NCI-H510A treated with DMSO at 0.1 percent for 48 hours (cell line): ENCODE results near the gene CFAP299.

ENCODE experiments used
- DNase-seq: peaks from one replicate; lab custom pipeline; 2025; lab: John Stamatoyannopoulos, UW

The CFAP299 gene

DNA sequence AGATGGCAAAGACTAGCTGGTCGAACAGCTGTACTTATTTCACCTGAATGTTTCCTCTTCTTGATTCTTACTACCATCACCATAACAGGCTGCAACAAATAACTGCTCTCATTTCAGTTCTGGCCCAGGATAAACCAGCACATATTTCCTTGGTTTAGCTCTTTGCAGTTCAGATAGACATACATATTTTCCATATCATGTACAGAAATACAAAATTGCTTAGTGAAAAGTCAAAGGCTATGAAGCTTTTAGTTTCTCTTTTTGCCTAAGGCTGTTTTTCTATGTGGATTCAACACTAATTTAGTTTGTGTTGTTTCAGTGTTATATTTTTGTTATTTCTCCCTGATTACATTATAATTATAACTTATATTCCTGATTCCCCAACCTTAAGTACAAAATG, 591.4 kb downstream of the CFAP299 start:
- no peak for DNase-seq

DNA sequence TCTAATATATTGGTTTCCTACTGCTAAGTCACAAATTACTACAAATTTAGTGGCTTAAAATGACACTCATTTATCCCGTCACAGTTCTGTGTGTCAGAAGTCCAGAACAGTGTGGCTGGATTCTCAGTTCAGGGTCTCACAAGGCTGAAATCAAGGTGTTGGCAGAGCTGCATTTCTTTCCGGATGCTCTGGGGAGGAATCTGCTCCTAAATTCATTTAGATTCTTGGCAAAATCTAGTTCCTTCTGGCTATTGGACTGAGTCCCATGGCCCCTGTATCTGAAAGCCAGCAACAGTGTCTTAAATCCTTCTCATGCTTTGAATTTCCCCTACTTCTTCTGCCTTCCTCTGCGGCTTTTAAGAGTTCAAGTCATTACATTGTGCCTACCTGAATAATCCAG, 591.9 kb downstream of the CFAP299 start:
- DNase-seq: no peak

DNA sequence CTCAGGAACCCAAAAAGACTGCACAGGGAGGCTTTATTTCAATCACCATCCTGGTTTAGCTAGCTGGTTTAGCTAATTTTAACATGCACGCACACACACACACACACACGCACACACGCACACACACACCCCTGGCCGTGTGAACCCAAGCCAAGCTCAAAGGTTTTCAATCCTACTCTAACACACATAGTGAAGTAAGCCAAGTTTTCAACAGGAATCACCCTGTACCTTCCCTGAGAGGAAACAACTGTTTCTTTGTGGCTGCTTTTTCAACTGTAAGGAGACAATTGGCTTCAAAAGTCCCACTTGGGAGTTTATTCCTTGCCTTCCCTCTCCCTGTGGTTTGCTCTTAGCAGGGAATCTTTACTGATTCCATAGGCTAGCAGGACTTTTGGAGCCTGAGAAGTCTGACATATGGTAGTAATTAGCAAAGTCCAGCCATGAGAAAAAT, 596.1 kb downstream of the CFAP299 start:
- no peak for DNase-seq

DNA sequence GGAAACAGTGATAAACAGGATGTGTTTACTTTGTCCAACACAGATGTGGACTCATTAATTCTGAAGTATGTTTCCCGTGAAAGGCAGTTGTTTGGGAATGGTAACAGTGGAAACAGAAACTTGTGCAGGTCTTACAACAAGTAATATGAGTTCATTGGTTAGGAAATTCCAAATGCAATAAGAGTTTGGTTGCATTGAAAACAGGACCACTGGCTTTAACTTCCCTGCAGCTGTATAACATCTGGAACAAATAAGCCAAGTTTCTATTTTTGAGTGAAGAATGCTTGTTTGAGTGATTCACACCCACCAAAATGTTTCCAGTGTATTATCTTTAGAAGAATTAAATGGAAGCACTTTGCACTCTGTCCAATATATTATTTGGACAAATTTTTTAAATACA, 612.6 kb downstream of the CFAP299 start:
- no peak for DNase-seq

DNA sequence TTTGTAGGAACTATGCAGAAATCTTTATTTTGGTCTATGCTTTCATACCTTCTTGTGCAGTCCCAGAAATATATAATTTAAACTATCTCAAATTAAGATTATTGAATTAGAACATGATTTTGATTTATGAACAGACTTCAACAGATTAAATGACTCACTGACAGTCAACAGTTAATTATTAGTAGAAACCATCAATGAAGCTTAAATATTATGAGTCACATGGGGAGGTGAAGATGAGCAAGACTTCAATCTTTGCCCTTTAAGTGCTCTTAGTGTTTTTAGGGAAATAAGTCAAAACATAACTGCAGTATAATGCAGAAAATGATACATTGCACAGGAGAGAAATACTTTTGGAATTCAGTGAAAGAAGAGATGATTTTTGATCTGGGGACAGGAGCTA, 613.5 kb downstream of the CFAP299 start:
- no peak for DNase-seq

DNA sequence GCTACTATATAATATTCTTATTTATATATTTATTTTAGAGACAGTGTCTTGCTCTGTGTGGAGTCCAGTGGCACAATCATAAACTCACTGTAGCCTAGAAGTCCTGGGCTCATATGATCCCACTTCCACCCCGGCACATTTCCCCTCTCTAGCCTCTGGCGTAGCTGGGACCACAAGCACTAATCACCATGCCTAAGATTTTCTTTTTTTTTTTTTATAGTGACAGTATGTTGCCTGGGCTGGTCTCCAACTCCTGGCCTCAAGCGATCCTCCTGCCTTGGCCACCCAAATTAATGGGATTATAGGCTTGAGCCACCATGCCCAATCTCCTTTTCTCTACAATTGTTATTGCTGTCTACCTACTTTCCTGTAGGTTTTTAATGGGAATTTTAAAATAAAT, 620.9 kb downstream of the CFAP299 start:
- no peak for DNase-seq

DNA sequence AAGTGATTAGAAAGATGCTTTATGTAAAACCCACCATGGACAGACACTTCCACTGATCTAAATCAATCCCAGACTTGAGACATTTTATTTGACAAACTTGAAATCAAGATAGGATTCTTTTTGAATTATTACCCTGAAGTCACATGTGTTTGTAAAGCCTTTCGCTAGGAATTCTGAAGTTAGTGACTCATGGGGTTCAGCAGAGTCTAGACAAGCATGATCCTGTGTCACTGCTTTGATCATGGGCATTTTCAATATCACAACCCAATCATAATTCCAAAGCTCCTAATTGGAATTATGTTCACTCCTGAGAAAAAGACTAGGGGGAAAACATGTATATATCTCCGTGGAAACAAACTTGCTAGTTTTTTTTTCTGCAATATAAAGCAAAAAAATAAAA, 627.5 kb downstream of the CFAP299 start:
- DNase-seq: no peak

DNA sequence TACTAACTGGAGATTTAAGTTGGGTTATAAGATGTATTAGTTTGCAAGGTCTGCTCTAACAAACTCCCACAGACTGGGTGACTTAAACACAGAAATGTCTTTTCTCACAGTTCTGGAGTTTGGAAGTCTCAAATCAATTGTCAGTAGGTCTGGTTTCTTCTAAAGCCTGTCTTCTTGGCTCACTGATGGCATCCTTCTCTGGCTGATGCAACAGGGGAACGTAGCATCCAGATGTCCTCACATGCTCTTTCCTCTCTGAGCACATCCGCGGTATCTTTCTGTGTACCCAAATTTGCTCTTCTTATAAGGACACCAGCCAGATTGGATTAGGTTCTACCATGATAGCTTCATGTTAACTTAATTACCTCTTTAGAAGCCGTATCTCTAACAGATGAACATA, 631.8 kb downstream of the CFAP299 start:
- DNase-seq: no peak

DNA sequence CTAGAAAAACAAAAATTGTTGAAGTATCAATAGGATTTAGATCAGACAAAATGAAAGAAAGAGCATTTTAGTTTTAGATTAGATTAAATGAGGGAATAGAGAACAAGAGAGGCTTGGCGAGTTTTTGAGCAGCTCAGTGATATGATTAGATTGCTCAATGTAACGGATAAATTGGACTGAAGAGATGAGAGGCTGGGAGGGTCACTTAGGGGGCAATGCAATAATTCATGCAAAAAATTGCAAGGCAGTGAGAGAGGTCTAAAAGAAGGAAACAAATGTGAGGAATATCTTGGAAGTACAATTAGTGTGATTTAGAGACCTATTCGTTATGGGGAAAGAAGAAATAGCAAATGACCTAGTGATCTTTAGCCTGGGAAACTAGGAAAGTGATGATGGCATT, 644.7 kb downstream of the CFAP299 start:
- no peak for DNase-seq

DNA sequence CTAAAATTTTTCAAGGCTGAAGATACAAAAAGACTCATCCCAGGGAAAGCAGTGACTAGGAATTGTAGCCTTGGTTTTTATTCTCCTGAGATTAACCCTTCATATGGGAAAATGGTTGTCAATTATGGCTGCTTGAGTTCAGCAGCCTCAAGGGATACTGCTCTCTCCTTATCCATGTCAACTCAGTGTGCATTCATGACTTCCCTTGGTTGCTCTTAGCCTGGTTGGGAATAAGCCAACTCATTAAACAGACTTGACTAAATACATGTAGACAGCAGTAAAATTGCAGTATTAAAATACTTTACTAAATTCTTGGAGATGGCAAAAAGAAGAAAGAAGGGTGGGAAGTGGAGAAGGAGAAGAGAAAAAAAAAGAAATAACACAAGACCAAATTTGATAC, 650.5 kb downstream of the CFAP299 start:
- no peak for DNase-seq

DNA sequence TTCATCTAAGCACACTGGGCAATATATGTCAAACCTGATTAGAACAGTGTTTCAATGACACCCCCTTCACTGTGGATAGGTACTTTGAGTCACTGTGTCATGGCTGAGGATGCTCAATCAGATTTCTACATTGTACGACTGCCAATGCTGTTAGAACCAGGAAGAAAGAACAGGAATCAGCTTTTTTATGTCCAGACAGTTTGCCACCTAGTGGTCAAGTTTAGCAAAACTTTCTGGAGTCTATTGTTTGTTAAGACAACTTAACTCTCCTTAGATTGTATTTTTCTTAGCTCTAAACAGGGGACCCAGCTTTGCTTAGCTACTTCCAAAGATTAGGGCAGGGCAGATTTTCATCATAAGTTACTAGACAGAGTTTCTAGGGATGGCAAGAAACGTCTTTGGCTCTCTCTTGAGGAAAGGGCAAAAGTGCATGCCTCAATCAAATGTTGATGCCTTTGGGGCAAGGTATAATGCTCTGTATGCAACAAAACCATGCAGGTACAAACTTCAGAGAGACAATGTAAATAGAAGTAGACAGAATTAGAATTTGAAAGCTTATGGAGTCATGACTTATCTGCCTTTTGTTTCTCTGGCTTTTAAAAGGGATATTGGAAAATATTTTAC, 654.5 kb downstream of the CFAP299 start:
- DNase-seq: peak; percentile 29

DNA sequence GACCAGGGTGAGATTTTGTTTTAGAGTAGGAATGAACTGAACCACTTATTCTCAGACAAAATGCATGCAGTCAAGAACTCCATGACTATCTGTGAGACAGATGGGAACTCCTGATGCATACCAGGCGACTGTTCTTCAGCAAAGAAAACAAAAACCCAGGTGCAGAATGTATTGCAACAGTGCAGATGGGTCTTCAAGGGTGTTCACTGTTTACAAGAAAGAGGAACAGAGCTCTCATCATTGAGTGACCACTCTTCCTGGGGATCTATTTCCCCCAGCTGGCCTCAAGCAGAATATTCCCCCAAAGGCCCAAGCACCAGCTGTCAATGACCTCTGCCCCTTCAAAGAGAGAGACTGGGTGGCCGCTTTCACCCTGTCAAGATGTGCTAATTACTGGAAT, 655.3 kb downstream of the CFAP299 start:
- DNase-seq: peak; percentile 1

DNA sequence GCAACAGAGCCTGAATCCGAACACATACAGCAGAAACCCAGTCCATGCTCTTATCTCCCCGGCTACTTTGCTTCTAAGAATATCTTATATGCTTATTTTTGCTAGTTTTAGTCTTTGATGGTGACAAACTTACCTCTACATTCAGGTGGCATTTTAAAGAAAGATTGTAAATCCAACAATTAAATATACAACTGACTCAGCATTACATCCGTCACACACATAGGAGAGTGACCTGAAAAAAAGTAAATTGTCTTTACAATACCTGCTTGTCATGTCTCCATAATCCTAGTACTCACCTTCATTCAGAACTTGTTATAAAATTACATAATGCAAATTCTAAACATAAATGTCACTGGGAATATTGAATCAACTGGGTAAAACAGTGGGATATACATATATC, 664.4 kb downstream of the CFAP299 start:
- no peak for DNase-seq

DNA sequence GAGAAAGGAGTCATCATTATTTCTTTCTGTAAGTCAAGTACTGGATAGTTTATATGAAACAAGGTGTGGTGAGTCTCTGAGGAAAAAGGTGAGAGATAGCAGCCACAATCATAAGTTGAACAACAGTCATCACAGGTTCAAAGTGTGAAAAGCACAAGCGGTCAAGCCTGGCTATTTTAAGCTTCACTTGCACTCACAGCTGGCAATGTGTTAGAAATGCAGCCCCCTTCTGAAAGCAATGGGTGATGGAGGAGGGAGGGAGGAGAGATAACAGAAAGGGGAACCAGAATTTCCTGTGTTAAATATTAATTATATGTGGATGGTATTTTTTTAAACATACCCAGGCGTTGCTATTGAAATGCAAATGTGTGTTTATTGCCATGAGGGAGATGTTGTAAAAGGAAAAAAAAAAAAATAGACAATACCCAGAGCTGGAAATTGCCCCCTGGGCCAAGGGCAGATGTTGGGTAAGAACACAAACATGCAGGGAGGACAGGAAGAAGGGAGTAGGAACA, 668.1 kb downstream of the CFAP299 start:
- DNase-seq: no peak

DNA sequence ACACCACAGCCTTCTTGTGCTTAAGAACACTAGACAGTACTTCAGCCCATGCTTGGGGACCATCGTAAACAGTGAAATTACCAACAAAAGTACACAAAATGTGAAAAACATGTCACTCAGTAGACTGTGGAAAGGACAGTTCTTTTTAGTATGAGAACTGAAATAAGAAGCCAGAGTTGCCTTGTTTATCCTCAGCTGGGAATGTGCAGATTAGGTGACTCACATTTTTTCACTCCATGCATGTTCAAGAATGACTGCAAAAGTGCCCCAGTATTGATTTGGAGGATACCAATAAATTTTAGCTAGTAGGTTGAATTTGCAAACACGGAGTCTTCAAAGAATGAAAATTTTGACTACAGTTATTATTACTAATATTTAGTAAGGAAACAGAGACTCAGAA, 671.9 kb downstream of the CFAP299 start:
- no peak for DNase-seq
